AG09309 (cell line): Measurements from ENCODE around the gene ZFAND3.

Experiments
- DNase-seq: peaks from one replicate; pipeline ENCODE4 v3.0.0-alpha.2; 2010; ENCODE audit warnings: low read depth
- H3K4me3 ChIP-seq: 2 replicates; pipeline ENCODE4 v1.5.1; 2011; ENCODE audit warnings: mild to moderate bottlenecking, low read depth, low read length, moderate library complexity; ENCODE audit not compliant: control insufficient read depth
- TF ChIP-seq, protein P1 (sequence below): IDR thresholded peaks from 2 replicates; pipeline ENCODE4 v1.5.1; 2011; ENCODE audit warnings: mild to moderate bottlenecking, low read depth, low read length, inconsistent platforms; ENCODE audit not compliant: insufficient read depth, control insufficient read depth; ENCODE audit errors: missing control alignments

ZFAND3 gene

GRCh38 chr6:38054527-38055202 lies 235.1 kb downstream of the ZFAND3 start:
- DNase-seq: no peak

GRCh38 chr6:38055203-38055589 lies 235.7 kb downstream of the ZFAND3 start:
- H3K4me3 ChIP-seq: no peak overlapping the region
- TF ChIP-seq, protein P1, sequence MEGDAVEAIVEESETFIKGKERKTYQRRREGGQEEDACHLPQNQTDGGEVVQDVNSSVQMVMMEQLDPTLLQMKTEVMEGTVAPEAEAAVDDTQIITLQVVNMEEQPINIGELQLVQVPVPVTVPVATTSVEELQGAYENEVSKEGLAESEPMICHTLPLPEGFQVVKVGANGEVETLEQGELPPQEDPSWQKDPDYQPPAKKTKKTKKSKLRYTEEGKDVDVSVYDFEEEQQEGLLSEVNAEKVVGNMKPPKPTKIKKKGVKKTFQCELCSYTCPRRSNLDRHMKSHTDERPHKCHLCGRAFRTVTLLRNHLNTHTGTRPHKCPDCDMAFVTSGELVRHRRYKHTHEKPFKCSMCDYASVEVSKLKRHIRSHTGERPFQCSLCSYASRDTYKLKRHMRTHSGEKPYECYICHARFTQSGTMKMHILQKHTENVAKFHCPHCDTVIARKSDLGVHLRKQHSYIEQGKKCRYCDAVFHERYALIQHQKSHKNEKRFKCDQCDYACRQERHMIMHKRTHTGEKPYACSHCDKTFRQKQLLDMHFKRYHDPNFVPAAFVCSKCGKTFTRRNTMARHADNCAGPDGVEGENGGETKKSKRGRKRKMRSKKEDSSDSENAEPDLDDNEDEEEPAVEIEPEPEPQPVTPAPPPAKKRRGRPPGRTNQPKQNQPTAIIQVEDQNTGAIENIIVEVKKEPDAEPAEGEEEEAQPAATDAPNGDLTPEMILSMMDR: no peak
- no peak for DNase-seq

More at GRCh38 chr6:38054527-38055202, 235.1 kb downstream of the ZFAND3 start:
- TF ChIP-seq, protein P1: no peak
- H3K4me3 ChIP-seq: no peak overlapping the region

- H3K4me3 ChIP-seq: no peak overlapping the region
- TF ChIP-seq, protein P1: no peak
- DNase-seq: no peak
These were observed 236.8 kb downstream of the ZFAND3 start for GRCh38 chr6:38056361-38056760.

GRCh38 chr6:38057994-38058393 lies 238.5 kb downstream of the ZFAND3 start:
- DNase-seq: no peak
- TF ChIP-seq, protein P1: no peak
- H3K4me3 ChIP-seq: no peak overlapping the region

DNA sequence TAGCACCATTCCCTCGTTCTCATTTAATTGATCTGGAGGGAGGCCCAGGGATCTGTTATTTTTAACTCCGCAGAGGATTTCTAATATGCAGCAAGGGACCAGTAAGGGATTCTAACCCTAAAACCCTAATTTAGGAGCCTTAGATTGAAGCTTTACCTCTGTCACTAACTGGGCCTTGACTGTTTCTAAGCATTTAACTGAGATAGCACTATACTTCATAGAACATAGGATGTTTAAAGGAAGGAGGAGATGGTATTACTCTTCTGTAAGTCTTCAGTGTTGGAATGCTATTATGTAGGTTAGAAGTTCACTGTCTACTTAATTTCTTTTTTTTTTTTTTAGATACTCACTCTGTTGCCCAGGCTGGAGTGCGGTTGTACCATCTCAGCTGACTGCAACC lies 242.5 kb downstream of the ZFAND3 start:
- no peak for DNase-seq
- H3K4me3 ChIP-seq: no peak overlapping the region
- TF ChIP-seq, protein P1: no peak

DNA sequence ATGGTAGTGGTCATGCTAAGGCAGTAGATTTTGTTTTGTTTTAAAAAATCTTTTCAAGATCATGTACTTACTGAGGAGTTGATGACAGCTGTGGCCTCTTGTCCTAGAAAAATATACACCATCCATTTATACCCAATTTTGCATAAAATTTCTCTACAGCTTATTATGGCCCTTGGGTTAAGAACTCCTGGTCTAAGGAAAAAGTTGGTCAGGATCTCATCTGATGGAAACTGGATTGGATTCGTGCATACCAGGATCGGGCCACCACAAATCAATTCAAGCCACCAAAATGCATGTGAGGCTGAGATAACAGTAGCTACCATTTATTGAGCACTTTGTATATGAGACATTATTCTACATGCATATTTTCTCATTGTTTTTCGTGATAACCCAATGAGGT lies 244.4 kb downstream of the ZFAND3 start:
- DNase-seq: no peak
- TF ChIP-seq, protein P1: no peak

More for the DNA sequence above, 244.4 kb downstream of the ZFAND3 start:
- no peak overlapping the region for H3K4me3 ChIP-seq
